HCT116 (cell line): ENCODE results near the gene RAD18. TPM values are rescaled to one million over a fixed set of nuclear protein-coding genes. Genes with fewer than 3 reads are reported as not detected.

Source experiments
- ATAC-seq: fragments of 200-7000 bp; cut with Tn5 transposase; 2 replicates; pipeline ENCODE4 v1.9.1; 2020; ENCODE audit warnings: mild to moderate bottlenecking, moderate library complexity
- BruUV-seq: library from RNA; stranded (reverse); fragments of 400-500 nt; replicated peaks from 2 replicates; lab custom pipeline; 2021; lab: Mats Ljungman, UMichigan
- CTCF ChIA-PET: fragments of 300-600 bp; sonication (Branson Sonifier 250); formaldehyde crosslinking; loops from one replicate; lab custom pipeline; 2021; ENCODE audit warnings: antibody characterized with exemption; lab: Charles Lee
- POLR2A ChIA-PET: fragments of 300-600, 350-600 bp; sonication (Branson Sonifier 250); formaldehyde crosslinking; loops from one replicate; lab custom pipeline; 2021; ENCODE audit warnings: antibody characterized with exemption; lab: Charles Lee
- RAD21 ChIA-PET, 2 experiments: fragments of 300-600 bp; sonication (Branson Sonifier 250); formaldehyde crosslinking; loops; one replicate each; lab custom pipeline; 2023; ENCODE audit warnings: low total read pairs in 2 of 2; ENCODE audit not compliant: uncharacterized antibody in 2 of 2, unreplicated experiment in 2 of 2, low non-redundant PET in 1 of 2; lab: Charles Lee
- DNase-seq: peaks from one replicate; pipeline ENCODE4 v3.0.0-alpha.2; 2010; ENCODE audit warnings: low read depth, low spot score
- H2AFZ ChIP-seq: fragments of 200-600 bp; shearing (Covaris generic), sonication (generic); 2 replicates; pipeline ENCODE4 v1.6.1; 2017; ENCODE audit warnings: low read depth, mixed run types, mixed read lengths, antibody characterized with exemption, low read length; ENCODE audit not compliant: poor library complexity, severe bottlenecking
- H3K27ac ChIP-seq: 2 replicates; pipeline ENCODE4 v1.5.1; 2012; ENCODE audit warnings: low read depth, low read length
- H3K27me3 ChIP-seq: fragments of 200-600 bp; sonication (generic); 2 replicates; pipeline ENCODE4 v1.6.1; 2016; ENCODE audit warnings: mixed run types, low read length, mixed read lengths; ENCODE audit not compliant: insufficient read depth
- H3K36me3 ChIP-seq, 2 experiments: fragments of 200-500 bp in 1 of 2; fragments of 200-600 bp in 1 of 2; sonication (Bioruptor generic) in 1 of 2; sonication (generic) in 1 of 2; 2 replicates each; pipeline versions ENCODE4 v1.5.1 to v1.6.1; 2014 to 2016; ENCODE audit warnings: low read length in 2 of 2, inconsistent platforms in 1 of 2, mixed read lengths in 1 of 2, mixed run types in 1 of 2; ENCODE audit not compliant: insufficient read depth in 2 of 2, control insufficient read depth in 1 of 2
- H3K4me1 ChIP-seq, 2 experiments: fragments of 200-600 bp in 1 of 2; sonication (generic) in 1 of 2; 2 replicates each; pipeline versions ENCODE4 v1.5.1 to v1.6.1; 2012 to 2017; ENCODE audit warnings: low read length in 2 of 2, inconsistent platforms in 1 of 2, mild to moderate bottlenecking in 1 of 2, mixed read lengths in 1 of 2, mixed run types in 1 of 2, moderate library complexity in 1 of 2; ENCODE audit not compliant: insufficient read depth in 2 of 2, control insufficient read depth in 1 of 2
- H3K4me2 ChIP-seq: fragments of 200-600 bp; sonication (generic); 2 replicates; pipeline ENCODE4 v1.6.1; 2017; ENCODE audit warnings: mixed run types, low read length, mixed read lengths
- H3K4me3 ChIP-seq, 2 experiments: fragments of 200-600 bp in 1 of 2; sonication (generic) in 1 of 2; replicated peaks in 1 of 2; 2 replicates each; pipeline ENCODE4 v1.5.1; 2011 to 2016; ENCODE audit warnings: low read length in 2 of 2, control low read depth in 1 of 2, low read depth in 1 of 2, mild to moderate bottlenecking in 1 of 2, mixed read lengths in 1 of 2, mixed run types in 1 of 2
- H3K79me2 ChIP-seq: fragments of 200-600 bp; sonication (generic); 2 replicates; pipeline ENCODE4 v1.6.1; 2017; ENCODE audit warnings: mild to moderate bottlenecking, mixed run types, low read length, moderate library complexity, mixed read lengths; ENCODE audit not compliant: insufficient read depth
- H3K9ac ChIP-seq: fragments of 200-600 bp; sonication (generic); 2 replicates; pipeline ENCODE4 v1.6.1; 2016; ENCODE audit warnings: low read length, mixed read lengths
- H3K9me2 ChIP-seq: fragments of 200-600 bp; sonication (generic), shearing (Covaris generic); 2 replicates; pipeline ENCODE4 v1.6.1; 2017; ENCODE audit warnings: mixed run types, mild to moderate bottlenecking, moderate library complexity; ENCODE audit not compliant: insufficient read depth
- H3K9me3 ChIP-seq, 2 experiments: fragments of 200-500 bp in 1 of 2; fragments of 200-600 bp in 1 of 2; sonication (Bioruptor generic) in 1 of 2; sonication (generic) in 1 of 2; 2 replicates each; pipeline ENCODE4 v1.6.1; 2014 to 2017; ENCODE audit warnings: low read length in 2 of 2, mixed read lengths in 2 of 2, inconsistent platforms in 1 of 2, low read depth in 1 of 2, mild to moderate bottlenecking in 1 of 2, mixed run types in 1 of 2, moderate library complexity in 1 of 2; ENCODE audit not compliant: control insufficient read depth in 1 of 2, insufficient read depth in 1 of 2
- H4K20me1 ChIP-seq: fragments of 200-600 bp; sonication (generic), shearing (Covaris generic); 2 replicates; pipeline ENCODE4 v1.6.1; 2017; ENCODE audit warnings: mixed run types, mild to moderate bottlenecking, moderate library complexity; ENCODE audit not compliant: insufficient read depth
- CBX3 ChIP-seq: IDR thresholded peaks from 2 replicates; pipeline ENCODE4 v1.6.1; 2012; ENCODE audit warnings: low read depth
- CEBPB ChIP-seq: IDR thresholded peaks from 2 replicates; pipeline ENCODE4 v1.6.1; 2012; ENCODE audit warnings: low read depth
- ELF1 ChIP-seq: IDR thresholded peaks from 2 replicates; pipeline ENCODE4 v1.6.1; 2012; ENCODE audit warnings: low read depth, borderline replicate concordance
- EZH2phosphoT487 ChIP-seq: fragments of 200-600 bp; IDR thresholded peaks from 2 replicates; pipeline ENCODE4 v1.6.1; 2018; ENCODE audit warnings: antibody characterized with exemption, borderline replicate concordance
- FOSL1 ChIP-seq: IDR thresholded peaks from 2 replicates; pipeline ENCODE4 v1.6.1; 2012; ENCODE audit warnings: low read depth
- POLR2AphosphoS5 ChIP-seq: IDR thresholded peaks from 2 replicates; pipeline ENCODE4 v1.6.1; 2011; ENCODE audit warnings: mild to moderate bottlenecking, low read depth, low read length, moderate library complexity
- RAD21 ChIP-seq: IDR thresholded peaks from 2 replicates; pipeline ENCODE4 v1.6.1; 2012; ENCODE audit warnings: low read depth, mild to moderate bottlenecking
- SP1 ChIP-seq: IDR thresholded peaks from 2 replicates; pipeline ENCODE4 v1.6.1; 2012; ENCODE audit warnings: low read depth
- SRF ChIP-seq: IDR thresholded peaks from 2 replicates; pipeline ENCODE4 v1.6.1; 2012; ENCODE audit warnings: low read depth
- YY1 ChIP-seq: IDR thresholded peaks from 2 replicates; pipeline ENCODE4 v1.6.1; 2011; ENCODE audit warnings: low read length, low read depth, moderate library complexity, mild to moderate bottlenecking; ENCODE audit not compliant: insufficient replicate concordance; ENCODE audit errors: extremely low read depth
- ZFX ChIP-seq: fragments of 450-650 bp; IDR thresholded peaks from 2 replicates; pipeline ENCODE4 v1.6.1; 2017
- ZNF274 ChIP-seq: fragments of 200-500 bp; sonication (Bioruptor generic); IDR thresholded peaks from 2 replicates; pipeline ENCODE4 v1.6.1; 2014; ENCODE audit warnings: mild to moderate bottlenecking, low read depth, low read length, inconsistent platforms
- intact Hi-C: fragments of 100-400 bp; cut with micrococcal nuclease; formaldehyde crosslinking; loops from 2 replicates; pipeline ENCODE4 v1.10.0; 2022
- total RNA-seq: library from RNA; stranded (reverse); gene quantifications from one replicate; pipeline ENCODE4 v1.2.1, GENCODE V29; 2021; ENCODE audit not compliant: unreplicated experiment
- TF ChIP-seq, protein P1 (sequence below): IDR thresholded peaks from 2 replicates; pipeline ENCODE4 v1.6.1; 2011; ENCODE audit warnings: mild to moderate bottlenecking, low read length, moderate library complexity; ENCODE audit not compliant: insufficient replicate concordance; ENCODE audit errors: extremely low read depth
- TF ChIP-seq, protein P2 (sequence below): IDR thresholded peaks from 2 replicates; pipeline ENCODE4 v1.6.1; 2012
- TF ChIP-seq, protein P3 (sequence below): IDR thresholded peaks from 2 replicates; pipeline ENCODE4 v1.6.1; 2012; ENCODE audit warnings: low read depth

The RAD18 gene
- total RNA-seq, 1 experiment from 2014 or later = 28.7 TPM

DNA sequence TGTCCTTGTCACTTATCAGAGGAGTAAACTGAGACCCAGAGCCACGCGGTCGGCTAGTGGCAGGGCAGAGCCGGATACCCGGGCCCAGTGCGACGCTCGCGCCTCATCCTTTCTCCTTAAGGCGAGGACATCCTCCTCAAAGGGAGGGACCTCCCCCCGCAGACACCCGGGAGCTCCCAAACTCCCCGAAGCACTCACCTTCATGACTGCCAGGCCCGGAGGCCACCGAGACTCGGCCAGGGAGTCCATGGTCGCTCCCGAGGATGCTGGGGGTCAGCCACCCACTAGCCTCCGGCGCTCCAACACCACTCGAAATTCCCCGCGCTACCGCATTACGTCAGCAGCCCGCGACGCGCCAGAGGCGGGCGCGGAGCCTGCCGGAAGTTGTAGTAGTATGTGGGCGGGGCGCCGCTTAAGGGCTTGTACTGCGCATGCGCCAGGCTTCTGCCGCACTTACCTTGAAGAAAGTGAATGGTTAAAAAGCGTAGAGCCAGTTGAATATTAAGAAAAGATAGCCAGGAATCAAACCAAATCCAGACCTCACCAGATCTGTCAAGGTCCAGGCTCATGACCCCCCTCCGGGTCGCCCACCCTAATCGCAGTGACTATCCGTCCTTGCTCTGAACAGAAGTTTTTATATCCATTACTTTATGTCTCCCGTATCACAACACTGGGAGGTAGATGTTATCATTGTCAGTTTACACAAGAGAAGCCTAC is at the start of gene RAD18 (continued):
- TF ChIP-seq, protein P1, sequence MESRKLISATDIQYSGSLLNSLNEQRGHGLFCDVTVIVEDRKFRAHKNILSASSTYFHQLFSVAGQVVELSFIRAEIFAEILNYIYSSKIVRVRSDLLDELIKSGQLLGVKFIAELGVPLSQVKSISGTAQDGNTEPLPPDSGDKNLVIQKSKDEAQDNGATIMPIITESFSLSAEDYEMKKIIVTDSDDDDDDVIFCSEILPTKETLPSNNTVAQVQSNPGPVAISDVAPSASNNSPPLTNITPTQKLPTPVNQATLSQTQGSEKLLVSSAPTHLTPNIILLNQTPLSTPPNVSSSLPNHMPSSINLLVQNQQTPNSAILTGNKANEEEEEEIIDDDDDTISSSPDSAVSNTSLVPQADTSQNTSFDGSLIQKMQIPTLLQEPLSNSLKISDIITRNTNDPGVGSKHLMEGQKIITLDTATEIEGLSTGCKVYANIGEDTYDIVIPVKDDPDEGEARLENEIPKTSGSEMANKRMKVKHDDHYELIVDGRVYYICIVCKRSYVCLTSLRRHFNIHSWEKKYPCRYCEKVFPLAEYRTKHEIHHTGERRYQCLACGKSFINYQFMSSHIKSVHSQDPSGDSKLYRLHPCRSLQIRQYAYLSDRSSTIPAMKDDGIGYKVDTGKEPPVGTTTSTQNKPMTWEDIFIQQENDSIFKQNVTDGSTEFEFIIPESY = no peak
- TF ChIP-seq ZFX = peak; percentile 72
- TF ChIP-seq SP1 = peak; percentile 66
- peak; percentile 79 for TF ChIP-seq YY1
- no peak for TF ChIP-seq ZNF274

DNA sequence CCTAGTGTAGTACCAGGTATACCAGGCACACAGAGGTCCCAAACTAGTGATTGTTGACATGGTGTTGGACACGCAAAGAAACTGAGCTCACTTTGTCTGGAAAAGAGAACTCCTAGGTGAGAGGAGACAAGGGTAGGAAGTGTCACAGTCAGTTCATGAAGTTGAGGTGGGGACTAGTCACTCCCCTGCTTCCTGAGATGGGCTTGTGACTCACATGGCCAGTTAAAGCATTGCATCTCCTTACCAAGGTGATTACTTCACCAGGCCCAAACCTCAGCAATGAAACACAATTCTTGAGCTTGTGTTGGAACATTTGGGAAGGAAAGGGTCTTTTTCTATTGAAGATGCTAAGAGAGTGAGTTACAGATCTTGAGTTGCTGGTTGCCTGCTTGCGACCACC is 49.2 kb upstream of the RAD18 start:
- Histone ChIP-seq H3K4me3 (no peak overlapping the region), H3K9me3 (no peaks in the 10 kb centered on the region), H3K4me1 (no peaks in the 10 kb centered on the region), H4K20me1 (no peaks in the 10 kb centered on the region), H3K27ac (no peak overlapping the region), H3K9ac (no peak overlapping the region), H3K79me2 (no peaks in the 10 kb centered on the region), H3K4me2 (no peak overlapping the region), H2AFZ (no peak overlapping the region), H3K27me3 (no peaks in the 10 kb centered on the region), H3K9me2 (no peaks in the 10 kb centered on the region), H3K36me3 (no peaks in the 10 kb centered on the region)
- intact Hi-C loops = no loop called here
- ChIA-PET RAD21 (no interaction called here), CTCF (no interaction called here), POLR2A (no interaction called here)
- no TSS peak for BruUV-seq
- TF ChIP-seq ZFX (no peak), EZH2phosphoT487 (no peak), FOSL1 (no peak), POLR2AphosphoS5 (no peak), SRF (no peak), CEBPB (no peak), CBX3 (no peak), RAD21 (no peak), ELF1 (no peak), ZNF274 (no peak)
- TF ChIP-seq, protein P1 = no peak
- TF ChIP-seq, protein P2, sequence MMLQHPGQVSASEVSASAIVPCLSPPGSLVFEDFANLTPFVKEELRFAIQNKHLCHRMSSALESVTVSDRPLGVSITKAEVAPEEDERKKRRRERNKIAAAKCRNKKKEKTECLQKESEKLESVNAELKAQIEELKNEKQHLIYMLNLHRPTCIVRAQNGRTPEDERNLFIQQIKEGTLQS = no peak
- TF ChIP-seq, protein P3, sequence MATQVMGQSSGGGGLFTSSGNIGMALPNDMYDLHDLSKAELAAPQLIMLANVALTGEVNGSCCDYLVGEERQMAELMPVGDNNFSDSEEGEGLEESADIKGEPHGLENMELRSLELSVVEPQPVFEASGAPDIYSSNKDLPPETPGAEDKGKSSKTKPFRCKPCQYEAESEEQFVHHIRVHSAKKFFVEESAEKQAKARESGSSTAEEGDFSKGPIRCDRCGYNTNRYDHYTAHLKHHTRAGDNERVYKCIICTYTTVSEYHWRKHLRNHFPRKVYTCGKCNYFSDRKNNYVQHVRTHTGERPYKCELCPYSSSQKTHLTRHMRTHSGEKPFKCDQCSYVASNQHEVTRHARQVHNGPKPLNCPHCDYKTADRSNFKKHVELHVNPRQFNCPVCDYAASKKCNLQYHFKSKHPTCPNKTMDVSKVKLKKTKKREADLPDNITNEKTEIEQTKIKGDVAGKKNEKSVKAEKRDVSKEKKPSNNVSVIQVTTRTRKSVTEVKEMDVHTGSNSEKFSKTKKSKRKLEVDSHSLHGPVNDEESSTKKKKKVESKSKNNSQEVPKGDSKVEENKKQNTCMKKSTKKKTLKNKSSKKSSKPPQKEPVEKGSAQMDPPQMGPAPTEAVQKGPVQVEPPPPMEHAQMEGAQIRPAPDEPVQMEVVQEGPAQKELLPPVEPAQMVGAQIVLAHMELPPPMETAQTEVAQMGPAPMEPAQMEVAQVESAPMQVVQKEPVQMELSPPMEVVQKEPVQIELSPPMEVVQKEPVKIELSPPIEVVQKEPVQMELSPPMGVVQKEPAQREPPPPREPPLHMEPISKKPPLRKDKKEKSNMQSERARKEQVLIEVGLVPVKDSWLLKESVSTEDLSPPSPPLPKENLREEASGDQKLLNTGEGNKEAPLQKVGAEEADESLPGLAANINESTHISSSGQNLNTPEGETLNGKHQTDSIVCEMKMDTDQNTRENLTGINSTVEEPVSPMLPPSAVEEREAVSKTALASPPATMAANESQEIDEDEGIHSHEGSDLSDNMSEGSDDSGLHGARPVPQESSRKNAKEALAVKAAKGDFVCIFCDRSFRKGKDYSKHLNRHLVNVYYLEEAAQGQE = no peak
- DNase-seq (no peak), ATAC-seq (no peak)
